AG09309 (cell line): Measurements from ENCODE around the gene AFAP1.

Experiments used
- DNase-seq: peaks from one replicate; pipeline ENCODE4 v3.0.0-alpha.2; 2010; ENCODE audit warnings: low read depth
- H3K4me3 ChIP-seq: 2 replicates; pipeline ENCODE4 v1.5.1; 2011; ENCODE audit warnings: mild to moderate bottlenecking, low read depth, low read length, moderate library complexity; ENCODE audit not compliant: control insufficient read depth
- CTCF ChIP-seq: IDR thresholded peaks from 2 replicates; pipeline ENCODE4 v1.5.1; 2011; ENCODE audit warnings: mild to moderate bottlenecking, low read depth, low read length, inconsistent platforms; ENCODE audit not compliant: insufficient read depth, control insufficient read depth; ENCODE audit errors: missing control alignments

Gene AFAP1

GRCh38 chr4:7773401-7774180 lies 166.1 kb downstream of the AFAP1 start:
- no peak for DNase-seq
- TF ChIP-seq CTCF = no peak
- no peak overlapping the region for H3K4me3 ChIP-seq

- no peak overlapping the region for H3K4me3 ChIP-seq
- DNase-seq = no peak
- no peak for TF ChIP-seq CTCF
Observed at GRCh38 chr4:7772711-7773385, 166.8 kb downstream of the AFAP1 start.

GRCh38 chr4:7771541-7772507 lies 167.8 kb downstream of the AFAP1 start:
- no peak for TF ChIP-seq CTCF
- no peak overlapping the region for H3K4me3 ChIP-seq
- no peak for DNase-seq

- H3K4me3 ChIP-seq = no peak overlapping the region
- DNase-seq = no peak
- TF ChIP-seq CTCF = no peak
Observed at GRCh38 chr4:7771056-7771455, 168.6 kb downstream of the AFAP1 start.

GRCh38 chr4:7770224-7771050 lies 169.2 kb downstream of the AFAP1 start:
- no peak overlapping the region for H3K4me3 ChIP-seq
- TF ChIP-seq CTCF = peak; percentile 61
- no peak for DNase-seq
